HG03108 (cell line): ENCODE results near the gene SSMEM1.
"Not testable (repeated sequence)": the region's sequence is repeated elsewhere in the genome, so short reads cannot be mapped to it uniquely, and the experiment has no call there.

Experiments
- ATAC-seq: cut with Tn5 transposase; IDR thresholded peaks from one replicate; pipeline ENCODE4 v1.9.1; 2021; ENCODE audit warnings: moderate library complexity; ENCODE audit not compliant: unreplicated experiment

The SSMEM1 gene

GRCh38 chr7:130207642-130208041 lies at the start of gene SSMEM1:
SSMEM1 (plus strand) TSS chr7:130207860; CDS start chr7:130207911, 51 bp downstream.
- no peak for ATAC-seq

DNA sequence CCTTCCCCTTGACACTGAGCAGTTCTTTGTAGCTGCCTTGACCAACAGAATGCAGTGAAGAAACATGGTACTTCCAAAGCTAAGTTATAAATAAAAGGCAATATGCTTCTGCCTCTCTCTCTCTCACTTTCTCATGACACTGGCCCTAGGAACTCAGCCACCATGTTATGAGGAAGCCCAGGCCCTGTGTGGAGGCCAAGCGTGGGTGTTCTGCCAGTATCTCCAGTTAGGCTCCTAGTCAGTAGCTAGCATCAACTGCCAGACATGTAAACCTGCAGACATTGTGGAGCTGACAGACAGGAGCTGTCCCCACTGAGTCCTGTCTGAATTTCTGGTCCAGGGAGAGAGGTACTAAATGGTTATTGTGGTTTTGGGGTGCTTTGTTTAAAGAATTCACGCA lies 47.6 kb upstream of the SSMEM1 start:
- no peak for ATAC-seq

DNA sequence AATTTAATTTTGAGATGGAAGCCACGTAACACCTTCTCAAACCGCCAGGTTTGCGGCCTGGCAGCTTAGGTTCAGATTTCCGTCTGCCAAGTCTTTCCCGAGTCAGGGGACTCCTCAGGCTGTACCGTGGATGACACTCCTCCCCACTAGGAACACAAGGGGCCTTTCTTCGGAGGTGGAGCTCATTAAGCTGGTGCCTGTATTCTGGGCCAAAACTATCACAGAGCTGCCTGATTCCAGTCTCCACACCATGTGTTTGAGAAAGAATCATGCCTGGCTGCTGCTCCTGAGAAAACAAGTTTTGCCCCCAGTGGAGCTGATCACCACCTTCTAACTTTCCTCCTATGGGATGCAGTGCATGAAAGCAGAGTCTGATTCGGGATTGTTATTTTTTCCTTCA lies 47.2 kb upstream of the SSMEM1 start:
- no peak for ATAC-seq

DNA sequence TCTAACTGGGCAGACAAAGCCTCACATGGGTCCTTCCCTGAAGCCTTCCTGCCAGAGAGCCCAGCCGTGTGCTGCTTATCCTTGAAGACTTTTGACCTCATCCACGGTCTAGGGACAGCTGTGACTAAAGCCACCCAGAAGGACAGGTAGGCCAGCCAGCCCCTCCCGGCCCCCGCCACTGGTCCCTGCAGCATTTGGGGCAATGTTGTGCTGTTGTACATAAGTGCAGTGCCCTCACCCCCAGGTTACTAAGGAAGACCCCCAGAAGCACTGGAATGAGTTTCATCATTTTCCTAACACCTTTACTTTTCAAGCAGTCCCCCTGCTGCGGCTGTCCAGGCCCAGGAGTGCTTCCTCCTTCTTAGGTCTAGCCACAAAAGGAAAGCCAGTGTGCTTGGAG lies 45.5 kb upstream of the SSMEM1 start:
- ATAC-seq: no peak

DNA sequence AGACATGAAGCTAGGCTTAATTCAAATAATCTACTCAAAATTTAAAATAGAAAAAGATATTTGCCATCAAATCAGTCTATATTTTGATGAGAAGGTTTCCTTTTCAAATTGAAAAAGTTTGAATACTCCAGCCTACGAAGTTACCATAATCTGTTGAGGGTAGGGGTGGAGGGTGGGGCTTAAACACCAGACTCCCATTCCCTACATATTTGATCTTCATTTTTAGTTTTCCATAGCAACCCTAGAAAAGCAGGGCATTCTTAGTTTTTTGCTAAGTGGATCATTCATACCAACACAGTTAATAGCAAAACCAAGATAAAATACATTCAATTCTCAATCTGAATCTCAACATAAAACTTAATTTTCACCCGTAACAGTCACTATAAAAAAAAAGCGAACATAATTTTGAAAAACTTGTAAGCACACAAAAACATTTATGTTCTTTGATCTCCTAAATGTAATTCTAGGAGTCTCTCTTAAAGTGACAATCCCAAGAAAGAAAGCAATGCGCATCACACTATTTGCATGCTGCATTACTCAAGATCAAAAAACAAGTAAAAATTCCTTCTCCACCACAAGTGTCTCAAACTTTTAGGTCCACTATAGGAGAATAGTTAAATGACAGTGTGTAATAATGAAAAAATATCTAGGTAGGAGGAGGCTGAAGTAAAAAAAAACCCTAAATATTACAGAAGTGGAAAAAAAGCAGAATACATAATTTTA lies 33.3 kb upstream of the SSMEM1 start:
- no peak for ATAC-seq

- ATAC-seq: no peak
Measured at GRCh38 chr7:130178251-130178650, 29.4 kb upstream of the SSMEM1 start.

DNA sequence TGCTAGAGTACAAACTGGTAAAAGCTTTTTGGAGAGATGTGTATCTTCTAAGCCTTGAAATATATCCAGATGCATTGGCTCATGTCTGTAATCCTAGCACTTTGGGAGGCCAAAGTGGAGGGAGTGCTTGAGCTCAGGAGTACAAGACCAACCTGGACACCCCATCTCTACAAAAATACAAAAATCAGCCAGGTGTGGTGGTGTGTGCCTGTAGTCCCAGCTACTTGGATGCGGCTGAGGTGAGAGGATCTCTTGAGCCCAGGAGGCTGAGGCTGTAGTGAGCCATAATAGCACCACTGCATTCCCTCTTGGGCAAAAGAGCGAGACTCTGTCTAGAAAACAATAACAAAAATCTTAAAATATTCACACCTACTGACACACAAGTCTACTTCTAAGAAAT lies 28.0 kb upstream of the SSMEM1 start:
- no peak for ATAC-seq

DNA sequence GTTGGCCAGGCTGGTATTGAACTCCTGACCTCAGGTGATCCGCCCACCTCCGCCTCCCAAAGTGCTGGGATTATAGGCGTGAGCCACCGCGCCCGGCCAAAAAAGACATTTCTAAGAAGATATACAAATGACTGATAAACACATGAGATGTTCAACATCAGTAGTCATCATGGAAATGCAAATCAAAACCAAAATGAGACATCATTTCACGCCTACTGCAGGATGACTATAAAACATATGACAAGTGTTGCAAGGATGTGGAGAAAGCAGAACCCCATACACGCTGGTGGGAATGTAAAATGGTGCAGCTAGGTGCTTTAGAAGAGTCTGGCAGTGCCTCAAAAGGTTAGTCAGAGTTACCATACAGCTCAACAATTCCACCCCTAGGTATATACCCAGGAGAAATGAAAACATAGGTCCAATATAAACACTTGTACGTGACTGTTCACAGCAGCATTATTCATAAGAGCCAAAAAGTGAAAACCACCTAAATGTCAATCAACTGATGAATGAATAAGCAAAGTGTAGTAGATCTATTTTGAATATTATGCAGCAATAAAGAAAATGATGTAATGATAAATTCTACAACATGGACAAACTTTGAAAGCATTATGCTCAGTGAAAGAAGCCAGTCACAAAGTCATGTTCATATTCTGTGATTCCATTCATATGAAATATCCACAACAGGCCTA lies 26.9 kb upstream of the SSMEM1 start:
- no peak for ATAC-seq

- no peak for ATAC-seq
Measured at GRCh38 chr7:130181263-130181605, 26.4 kb upstream of the SSMEM1 start.

GRCh38 chr7:130182990-130183389 lies 24.7 kb upstream of the SSMEM1 start:
- ATAC-seq: peak; percentile 78

DNA sequence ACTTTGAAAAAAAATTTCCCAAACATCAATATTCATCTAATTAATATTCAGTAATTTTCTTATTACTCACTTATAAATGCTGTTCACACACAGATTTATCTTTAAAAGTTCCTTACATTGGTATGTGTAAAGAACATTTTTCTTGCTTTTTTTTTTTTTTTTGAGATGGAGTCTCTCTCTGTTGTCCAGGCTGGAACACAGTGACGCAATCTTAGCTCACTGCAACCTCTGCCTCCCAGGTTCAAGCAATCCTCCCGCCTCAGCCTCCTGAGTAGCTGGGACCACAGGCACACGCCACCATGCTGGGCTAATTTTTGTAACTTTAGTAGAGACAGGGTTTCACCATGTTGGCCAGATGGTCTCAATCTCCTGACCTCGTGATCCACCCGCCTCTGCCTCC lies 23.3 kb upstream of the SSMEM1 start:
- not testable (repeated sequence) for ATAC-seq

DNA sequence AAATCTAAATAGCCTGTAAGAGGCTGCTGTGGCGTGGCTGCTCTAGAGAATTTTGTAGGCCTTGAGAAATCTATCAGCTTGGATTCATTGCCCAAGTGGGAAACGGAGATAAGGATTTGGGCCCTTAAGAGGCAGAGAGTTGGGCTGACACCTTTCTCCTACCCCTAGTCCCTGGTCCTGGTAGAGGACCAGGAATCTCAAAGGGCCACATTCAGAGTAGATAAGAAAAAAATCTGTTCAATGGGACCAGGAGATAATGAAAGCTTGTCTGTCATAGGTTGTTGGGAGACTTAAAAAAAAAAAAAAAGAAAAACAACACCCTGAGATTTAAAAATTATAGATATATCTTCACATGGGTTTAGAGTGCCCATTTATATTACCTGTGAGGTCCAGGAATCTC lies 20.3 kb upstream of the SSMEM1 start:
- no peak for ATAC-seq

DNA sequence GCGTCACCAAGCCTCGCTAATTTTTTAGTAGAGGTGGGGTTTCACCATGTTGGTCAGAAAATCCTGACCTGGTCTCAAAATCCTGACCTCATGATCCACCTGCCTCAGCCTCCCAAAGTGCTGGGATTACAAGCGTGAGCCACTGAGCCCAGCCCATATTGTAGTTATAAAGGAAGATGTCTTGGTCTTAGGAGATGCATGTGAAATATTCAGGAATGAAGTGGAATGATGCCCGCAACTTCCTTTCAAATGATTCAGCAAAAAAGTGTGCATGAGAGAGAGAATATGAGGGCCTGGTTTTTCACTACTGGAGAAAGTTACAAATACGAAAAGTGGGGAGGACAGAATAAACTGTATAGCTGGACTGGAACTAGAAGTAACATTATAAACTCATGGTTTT lies 18.3 kb upstream of the SSMEM1 start:
- no peak for ATAC-seq

DNA sequence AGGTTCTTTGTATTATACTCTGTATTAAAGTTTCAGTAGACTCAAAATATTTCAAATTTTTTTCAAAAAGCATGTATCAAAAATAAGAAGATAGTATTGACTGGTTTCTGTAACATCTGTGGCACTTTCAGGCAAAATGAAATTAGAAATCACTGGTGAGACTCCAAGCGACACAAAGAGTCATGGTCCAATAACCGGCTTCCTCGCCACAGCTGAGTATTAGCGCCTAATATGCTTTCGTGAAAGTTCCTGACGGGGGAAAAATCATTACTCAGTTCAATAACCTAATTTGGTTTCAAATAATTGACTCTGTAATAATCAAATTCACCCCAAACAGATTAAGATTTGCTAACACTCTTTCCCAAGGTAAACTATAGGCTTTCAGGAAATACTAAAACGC lies 15.9 kb upstream of the SSMEM1 start:
- ATAC-seq: no peak

- no peak for ATAC-seq
Measured at GRCh38 chr7:130195396-130195795, 12.3 kb upstream of the SSMEM1 start.

DNA sequence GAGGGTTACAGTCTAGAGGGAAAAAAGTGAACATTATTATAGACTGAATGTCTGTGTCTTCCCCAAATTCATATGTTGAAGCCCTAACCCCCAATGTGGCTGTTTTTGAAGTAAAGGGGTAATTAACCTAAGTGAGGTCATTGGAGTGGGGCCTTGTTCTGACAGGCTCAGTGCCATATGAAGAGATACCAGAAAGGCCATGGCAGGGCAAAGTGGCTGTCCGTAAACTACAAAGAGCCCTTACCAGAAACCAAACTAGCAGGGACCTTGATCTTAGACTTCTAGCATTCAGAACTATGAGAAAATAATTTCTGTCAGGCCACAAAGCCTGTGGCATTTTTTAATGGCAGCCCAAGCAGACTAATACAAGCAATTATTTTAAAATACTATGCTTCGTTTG lies 11.2 kb upstream of the SSMEM1 start:
- no peak for ATAC-seq

DNA sequence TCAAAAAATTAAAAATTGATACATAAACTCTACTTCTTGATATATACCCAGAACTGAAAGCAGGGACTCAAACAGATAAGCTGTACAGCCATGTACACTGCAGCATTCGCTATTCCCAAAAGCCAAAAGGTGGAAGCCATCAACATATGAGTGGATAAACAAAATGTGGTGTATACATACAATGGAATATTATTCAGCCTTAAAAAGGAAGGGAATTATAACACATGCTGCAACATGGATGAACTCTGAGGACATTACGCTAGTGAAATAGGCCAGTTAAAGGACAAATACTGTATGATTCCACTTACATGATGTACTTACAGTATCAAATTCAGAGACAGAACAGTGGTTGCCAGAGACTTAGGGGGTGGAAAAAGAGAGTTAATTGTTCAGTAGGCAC lies 10.6 kb upstream of the SSMEM1 start:
- no peak for ATAC-seq

- no peak for ATAC-seq
Measured at GRCh38 chr7:130201796-130202195, 5.9 kb upstream of the SSMEM1 start.

DNA sequence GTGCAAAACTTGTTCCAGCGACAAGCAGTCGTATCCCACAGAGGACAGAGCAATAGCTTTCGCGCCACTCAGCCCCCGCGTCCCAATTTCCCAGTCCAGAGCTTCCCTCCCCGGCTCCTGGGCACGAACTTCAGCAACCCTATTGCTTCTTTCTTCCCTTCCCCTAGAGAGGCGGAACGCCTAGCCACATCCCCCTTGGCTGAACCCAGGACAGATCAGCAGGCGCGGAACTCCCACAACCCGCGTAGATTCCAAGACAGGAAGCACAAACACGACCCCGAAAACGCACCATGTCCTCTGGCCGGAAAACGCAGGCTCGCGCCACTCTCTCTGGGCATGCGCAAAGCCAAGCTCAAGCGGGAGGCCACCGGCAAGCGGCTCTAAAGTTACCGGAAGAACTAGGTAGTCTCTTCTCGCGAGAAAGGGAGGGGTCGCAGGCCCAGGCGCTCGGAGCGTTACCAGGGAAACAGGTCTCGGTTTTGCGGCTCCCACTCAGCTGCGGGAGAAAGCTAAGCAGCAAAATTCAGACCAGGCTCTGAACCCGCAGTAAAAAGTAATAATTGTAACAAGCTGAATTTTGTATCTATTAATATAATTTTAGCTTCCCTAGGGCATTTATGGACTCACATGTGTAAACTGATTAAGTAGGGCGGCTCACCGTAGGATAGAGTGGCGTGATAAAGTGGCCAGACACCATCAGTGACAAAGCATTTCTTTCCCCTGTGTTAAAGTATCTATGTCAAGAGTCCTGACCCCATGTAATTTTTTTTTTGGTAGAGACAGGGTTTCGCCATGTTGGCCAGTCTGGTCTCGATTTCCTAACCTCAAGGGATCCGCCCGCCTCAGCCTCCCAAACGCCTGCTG lies 2.3 kb upstream of the SSMEM1 start, which contains the start of gene TMEM209:
Gene TMEM209, minus strand, starts transcription at position 323 of the 864 bp plus-strand sequence. Its CDS starts 31 bp downstream, at position 292.
- ATAC-seq: peak; percentile 98

DNA sequence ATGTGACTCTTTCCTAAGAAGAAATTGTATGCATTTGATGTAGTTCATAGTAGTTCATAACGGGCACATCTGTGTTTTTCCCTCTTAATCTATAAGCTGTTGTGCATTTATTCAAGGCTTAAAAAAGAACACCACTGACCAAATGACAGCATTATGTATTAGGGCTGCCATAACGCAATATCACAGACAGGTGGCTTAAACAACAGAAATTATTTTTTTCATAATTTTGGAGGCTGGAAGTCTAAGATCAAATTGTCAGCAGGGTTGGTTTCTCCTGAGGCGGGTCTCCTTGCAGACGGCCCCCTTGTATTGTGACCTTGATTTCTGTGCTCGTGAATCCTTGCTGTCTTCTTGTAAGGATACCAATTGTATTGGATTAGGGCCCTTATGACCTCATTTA lies 627 bp upstream of the SSMEM1 start:
- no peak for ATAC-seq

DNA sequence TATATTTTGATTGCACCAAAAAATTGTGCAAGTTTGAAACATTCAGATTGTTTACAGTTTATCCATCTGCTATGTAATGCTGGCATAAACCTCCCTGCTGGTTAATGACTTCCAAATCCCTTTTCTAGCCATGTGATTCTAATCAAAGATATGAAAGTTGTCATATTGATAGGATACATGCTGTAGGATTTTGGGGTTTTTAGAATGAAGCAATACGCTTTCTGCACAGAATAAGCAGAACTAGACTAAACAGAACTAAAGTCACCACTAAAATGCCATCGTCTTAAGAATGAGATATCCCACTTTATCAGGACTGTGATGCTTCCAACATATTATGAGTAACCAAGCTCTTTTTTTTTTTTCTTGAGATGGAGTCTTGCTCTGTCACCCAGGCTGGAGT lies 856 bp downstream of the SSMEM1 start:
- no peak for ATAC-seq
